GM19043 (cell line): ENCODE results near the gene LHX5.

Source experiments
- ATAC-seq: cut with Tn5 transposase; IDR thresholded peaks from one replicate; pipeline ENCODE4 v1.9.1; 2021; ENCODE audit warnings: low read depth; ENCODE audit not compliant: unreplicated experiment

The LHX5 gene

GRCh38 chr12:113478351-113479011 is 6.8 kb upstream of the LHX5 start:
- no peak for ATAC-seq

GRCh38 chr12:113477842-113478215 is 6.2 kb upstream of the LHX5 start:
- ATAC-seq = no peak

GRCh38 chr12:113477171-113477841 is 5.6 kb upstream of the LHX5 start:
- ATAC-seq = no peak

- no peak for ATAC-seq
These were observed 4.7 kb upstream of the LHX5 start for GRCh38 chr12:113476176-113476986.

GRCh38 chr12:113475451-113476175 is 3.9 kb upstream of the LHX5 start:
- ATAC-seq = no peak

GRCh38 chr12:113474635-113475436 is 3.2 kb upstream of the LHX5 start:
- no peak for ATAC-seq

- no peak for ATAC-seq
These were observed 2.3 kb upstream of the LHX5 start for GRCh38 chr12:113473942-113474341.

GRCh38 chr12:113473400-113473799 is 1.7 kb upstream of the LHX5 start:
- ATAC-seq = no peak

- no peak for ATAC-seq
These were observed 785 bp upstream of the LHX5 start for GRCh38 chr12:113472191-113473121.

- no peak for ATAC-seq
These were observed 626 bp downstream of the LHX5 start for GRCh38 chr12:113470871-113471618.

- no peak for ATAC-seq
These were observed 1.5 kb downstream of the LHX5 start for GRCh38 chr12:113469949-113470743.

- ATAC-seq = no peak
These were observed 2.3 kb downstream of the LHX5 start for GRCh38 chr12:113469224-113469948.

- no peak for ATAC-seq
These were observed 3.1 kb downstream of the LHX5 start for GRCh38 chr12:113468365-113469223.

GRCh38 chr12:113467502-113468364 is 3.9 kb downstream of the LHX5 start:
- no peak for ATAC-seq

GRCh38 chr12:113467142-113467501 is 4.5 kb downstream of the LHX5 start:
- ATAC-seq = no peak
